Trophoblast cell (in vitro differentiated cells and primary cell): Measurements from ENCODE around the gene EVX1.
A peak's percentile ranks its signal among the peaks of the same experiment; 100 is the strongest.

Experiments
- DNase-seq, 2 donors: peaks; one replicate each; pipeline ENCODE4 v3.0.0-alpha.2; 2016
- H2AFZ ChIP-seq: 2 replicates; pipeline ENCODE4 v1.6.1; 2013; ENCODE audit warnings: low read length, moderate library complexity, mild to moderate bottlenecking; ENCODE audit not compliant: insufficient read depth, poor library complexity
- H2AK5ac ChIP-seq: 2 replicates; pipeline ENCODE4 v1.6.1; 2013; ENCODE audit warnings: mild to moderate bottlenecking, low read length
- H2BK120ac ChIP-seq: 2 replicates; pipeline ENCODE4 v1.6.1; 2013; ENCODE audit warnings: low read length, mild to moderate bottlenecking, moderate library complexity; ENCODE audit not compliant: insufficient read depth, poor library complexity
- H2BK12ac ChIP-seq: 2 replicates; pipeline ENCODE4 v1.6.1; 2013; ENCODE audit warnings: mild to moderate bottlenecking, low read length, moderate library complexity
- H2BK5ac ChIP-seq: 2 replicates; pipeline ENCODE4 v1.6.1; 2013; ENCODE audit warnings: low read length, low read depth, moderate library complexity, mild to moderate bottlenecking; ENCODE audit not compliant: poor library complexity
- H3K14ac ChIP-seq: 2 replicates; pipeline ENCODE4 v1.6.1; 2013; ENCODE audit warnings: mild to moderate bottlenecking, low read length
- H3K18ac ChIP-seq: 2 replicates; pipeline ENCODE4 v1.6.1; 2013; ENCODE audit warnings: mild to moderate bottlenecking, low read length
- H3K23ac ChIP-seq: 2 replicates; pipeline ENCODE4 v1.6.1; 2013; ENCODE audit warnings: low read length
- H3K27ac ChIP-seq: 2 replicates; pipeline ENCODE4 v1.5.1; 2013; ENCODE audit warnings: low read depth, mild to moderate bottlenecking, inconsistent platforms, low read length, moderate library complexity
- H3K27me3 ChIP-seq: 2 replicates; pipeline ENCODE4 v1.6.1; 2013; ENCODE audit warnings: inconsistent platforms, mild to moderate bottlenecking, low read length, moderate library complexity; ENCODE audit not compliant: insufficient read depth
- H3K36me3 ChIP-seq, 2 experiments: 1 replicate in 1 of 2; 2 replicates in 1 of 2; pipeline ENCODE4 v1.6.1; 2013; ENCODE audit warnings: low read length in 2 of 2, mild to moderate bottlenecking in 2 of 2, moderate library complexity in 1 of 2; ENCODE audit not compliant: insufficient read depth in 2 of 2, control insufficient read depth in 1 of 2
- H3K4ac ChIP-seq: 2 replicates; pipeline ENCODE4 v1.6.1; 2013; ENCODE audit warnings: low read depth, mild to moderate bottlenecking, low read length, moderate library complexity
- H3K4me1 ChIP-seq, 2 experiments: 1 replicate in 1 of 2; 2 replicates in 1 of 2; pipeline ENCODE4 v1.6.1; 2013; ENCODE audit warnings: low read length in 2 of 2, mild to moderate bottlenecking in 2 of 2, moderate library complexity in 1 of 2; ENCODE audit not compliant: insufficient read depth in 2 of 2, control insufficient read depth in 1 of 2
- H3K4me2 ChIP-seq: 2 replicates; pipeline ENCODE4 v1.6.1; 2013; ENCODE audit warnings: inconsistent platforms, mild to moderate bottlenecking, low read length, moderate library complexity
- H3K4me3 ChIP-seq: 2 replicates; pipeline ENCODE4 v1.5.1; 2013; ENCODE audit warnings: mild to moderate bottlenecking, low read depth, low read length, inconsistent platforms
- H3K79me1 ChIP-seq: one replicate; pipeline ENCODE4 v1.6.1; 2013; ENCODE audit warnings: low read length
- H3K79me2 ChIP-seq: 2 replicates; pipeline ENCODE4 v1.6.1; 2013; ENCODE audit warnings: low read length, mild to moderate bottlenecking; ENCODE audit not compliant: control insufficient read depth, insufficient read depth, poor library complexity
- H3K9ac ChIP-seq: 2 replicates; pipeline ENCODE4 v1.6.1; 2013; ENCODE audit warnings: mild to moderate bottlenecking, low read length
- H3K9me3 ChIP-seq: 2 replicates; pipeline ENCODE4 v1.6.1; 2013; ENCODE audit warnings: low read depth, mild to moderate bottlenecking, control low read depth, inconsistent platforms, low read length; ENCODE audit not compliant: insufficient read depth
- H4K12ac ChIP-seq: 2 replicates; pipeline ENCODE4 v1.6.1; 2013; ENCODE audit warnings: low read depth, mild to moderate bottlenecking, low read length, moderate library complexity
- H4K8ac ChIP-seq: 2 replicates; pipeline ENCODE4 v1.6.1; 2013; ENCODE audit warnings: low read depth, mild to moderate bottlenecking, low read length, moderate library complexity
- H4K91ac ChIP-seq: one replicate; pipeline ENCODE4 v1.6.1; 2013; ENCODE audit warnings: low read depth, mild to moderate bottlenecking, low read length, moderate library complexity
- WGBS: extraction: QIAGEN DNeasy Blood & Tissue Kit; methylation state at CpG from one replicate; pipeline ENCODE4 v1.1.7; 2013; ENCODE audit warnings: missing lambda C conversion rate; ENCODE audit not compliant: insufficient read length, insufficient coverage; ENCODE audit errors: extremely low coverage; 5-methylcytosine and 5-hydroxymethylcytosine counted together

EVX1 gene

GRCh38 chr7:27213433-27214238, 29.0 kb upstream of the EVX1 start:
- Histone ChIP-seq H4K91ac (no peak overlapping the region), H3K79me2 (no peaks in the 10 kb centered on the region), H2AK5ac (no peak overlapping the region), H3K27me3 (peaks cover 60% of the 10 kb centered on the region), H3K9me3 (peaks cover 5% of the 10 kb centered on the region), H2AFZ (no peak overlapping the region), H2BK5ac (no peak overlapping the region), H3K18ac (no peak overlapping the region), H3K4me3 (no peak overlapping the region), H2BK120ac (no peak overlapping the region), H3K79me1 (no peaks in the 10 kb centered on the region), H3K14ac (no peak overlapping the region), H4K8ac (no peak overlapping the region), H3K4me1 (peaks cover 0 to 5% of the 10 kb centered on the region in 2 experiments), H3K9ac (no peak overlapping the region), H3K4ac (no peak overlapping the region), H3K23ac (no peak overlapping the region), H2BK12ac (peak overlapping the region; percentile 11), H3K27ac (no peak overlapping the region), H3K36me3 (no peaks in the 10 kb centered on the region), H4K12ac (peak overlapping the region; percentile 19), H3K4me2 (no peak overlapping the region)
- WGBS: no CpG with 5 or more reads among the region's 50 CpGs
- DNase-seq: no peak

DNA sequence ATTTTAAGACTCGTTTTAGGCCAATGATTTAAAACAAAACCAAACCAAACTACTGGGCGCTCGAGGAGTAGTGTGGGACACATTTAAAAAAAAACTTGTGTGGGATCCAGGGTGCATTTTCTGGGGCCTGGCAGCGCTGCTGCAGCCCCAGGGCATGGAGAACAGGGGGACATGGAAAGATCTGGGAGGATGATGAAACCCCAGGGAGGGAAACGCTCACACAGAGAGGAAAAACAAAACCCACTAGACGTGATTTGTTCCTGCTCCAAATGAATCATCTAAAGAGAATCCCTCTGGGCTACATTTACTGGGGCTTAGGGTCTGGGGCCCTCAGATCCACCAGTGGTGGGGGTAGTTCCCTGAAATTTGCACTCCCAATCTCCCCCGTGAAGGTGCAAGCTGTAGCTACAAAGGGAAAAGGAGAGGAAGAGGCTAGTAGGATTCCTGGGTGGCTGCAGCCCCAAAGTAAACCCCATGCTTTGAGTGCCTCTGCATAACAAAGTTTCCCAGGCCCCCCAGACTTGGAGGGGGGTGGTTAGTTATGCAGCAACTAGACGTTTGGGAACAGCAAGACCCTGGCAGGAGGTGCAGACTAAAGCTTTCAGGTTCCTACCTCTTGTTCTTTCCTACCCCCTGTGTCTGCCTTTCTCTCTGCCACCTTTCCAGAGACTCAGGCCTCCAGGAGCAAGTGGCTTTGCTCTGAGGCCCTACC, 28.2 kb upstream of the EVX1 start:
- no CpG with 5 or more reads among the region's 8 CpGs for WGBS
- Histone ChIP-seq H3K4me3 (no peak overlapping the region), H3K9ac (no peak overlapping the region), H4K8ac (no peak overlapping the region), H3K79me2 (no peaks in the 10 kb centered on the region), H2BK120ac (no peak overlapping the region), H3K4me1 (peaks cover 0 to 5% of the 10 kb centered on the region in 2 experiments), H4K12ac (no peak overlapping the region), H3K23ac (no peak overlapping the region), H3K27me3 (peaks cover 57% of the 10 kb centered on the region), H3K18ac (no peak overlapping the region), H3K79me1 (no peaks in the 10 kb centered on the region), H3K4me2 (no peak overlapping the region), H2AK5ac (no peak overlapping the region), H3K36me3 (no peaks in the 10 kb centered on the region), H2BK12ac (no peak overlapping the region), H2AFZ (no peak overlapping the region), H3K4ac (no peak overlapping the region), H3K27ac (no peak overlapping the region), H4K91ac (no peak overlapping the region), H2BK5ac (no peak overlapping the region), H3K9me3 (peaks cover 5% of the 10 kb centered on the region), H3K14ac (no peak overlapping the region)
- DNase-seq: no peak

GRCh38 chr7:27215356-27215755, 27.2 kb upstream of the EVX1 start:
- no CpG with 5 or more reads among the region's 2 CpGs for WGBS
- H3K9ac ChIP-seq: no peak overlapping the region
- no peaks in the 10 kb centered on the region for H3K36me3 ChIP-seq
- H4K8ac ChIP-seq: no peak overlapping the region
- H3K14ac ChIP-seq: no peak overlapping the region
- H3K27ac ChIP-seq: no peak overlapping the region
- H3K79me1 ChIP-seq: no peaks in the 10 kb centered on the region
- no peak overlapping the region for H3K4me2 ChIP-seq
- H3K27me3 ChIP-seq: peaks cover 63% of the 10 kb centered on the region
- H3K18ac ChIP-seq: no peak overlapping the region
- no peak overlapping the region for H2BK120ac ChIP-seq
- H3K4ac ChIP-seq: no peak overlapping the region
- H3K4me1 ChIP-seq: peaks cover 0 to 5% of the 10 kb centered on the region in 2 experiments
- no peak overlapping the region for H2AFZ ChIP-seq
- no peak overlapping the region for H4K91ac ChIP-seq
- no peak overlapping the region for H2BK5ac ChIP-seq
- no peak overlapping the region for H2BK12ac ChIP-seq
- no peak for DNase-seq
- H3K23ac ChIP-seq: no peak overlapping the region
- no peak overlapping the region for H3K4me3 ChIP-seq
- no peak overlapping the region for H4K12ac ChIP-seq
- peaks cover 7% of the 10 kb centered on the region for H3K9me3 ChIP-seq
- H3K79me2 ChIP-seq: no peaks in the 10 kb centered on the region
- no peak overlapping the region for H2AK5ac ChIP-seq

DNA sequence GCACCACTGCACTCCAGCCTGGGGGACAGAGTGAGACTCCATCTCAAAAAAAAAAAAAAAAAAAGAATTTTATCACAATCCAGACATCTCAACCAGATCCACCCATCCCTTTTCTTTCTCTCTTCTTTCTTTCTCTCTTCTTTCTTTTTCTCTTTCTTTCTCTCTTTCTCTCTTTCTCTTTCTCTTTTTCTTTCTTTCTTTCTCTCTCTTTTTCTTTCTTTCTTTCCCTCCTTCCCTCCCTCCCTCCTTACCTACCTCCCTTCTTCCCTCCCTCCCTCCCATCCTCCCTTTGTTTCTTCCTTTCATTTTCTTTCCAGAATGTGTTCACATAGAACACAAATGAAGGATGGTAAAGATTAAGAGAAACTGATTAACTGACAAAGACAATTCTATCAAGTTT, 24.7 kb upstream of the EVX1 start:
- Histone ChIP-seq H3K36me3 (no peaks in the 10 kb centered on the region), H3K79me1 (no peaks in the 10 kb centered on the region), H3K4ac (no peak overlapping the region), H3K4me2 (no peak overlapping the region), H4K91ac (no peak overlapping the region), H3K9ac (no peak overlapping the region), H3K79me2 (no peaks in the 10 kb centered on the region), H3K18ac (no peak overlapping the region), H3K4me3 (no peak overlapping the region), H3K27me3 (peaks cover 50% of the 10 kb centered on the region), H3K14ac (no peak overlapping the region), H2BK12ac (no peak overlapping the region), H3K27ac (no peak overlapping the region), H4K8ac (no peak overlapping the region), H3K4me1 (peaks cover 0 to 5% of the 10 kb centered on the region in 2 experiments), H3K23ac (no peak overlapping the region), H3K9me3 (peaks cover 11% of the 10 kb centered on the region), H4K12ac (no peak overlapping the region), H2AK5ac (no peak overlapping the region), H2AFZ (no peak overlapping the region), H2BK5ac (no peak overlapping the region), H2BK120ac (no peak overlapping the region)
- DNase-seq: no peak
